Measurements from ENCODE around the gene AUH. TPM values are rescaled to one million over a fixed set of nuclear protein-coding genes. Genes with fewer than 3 reads are reported as not detected.

Gene AUH
- total and polyA plus RNA-seq, 2 donors (not counting 1 experiment from before 2014, with no cell fraction given), result 11.3 to 55.5 TPM

DNA sequence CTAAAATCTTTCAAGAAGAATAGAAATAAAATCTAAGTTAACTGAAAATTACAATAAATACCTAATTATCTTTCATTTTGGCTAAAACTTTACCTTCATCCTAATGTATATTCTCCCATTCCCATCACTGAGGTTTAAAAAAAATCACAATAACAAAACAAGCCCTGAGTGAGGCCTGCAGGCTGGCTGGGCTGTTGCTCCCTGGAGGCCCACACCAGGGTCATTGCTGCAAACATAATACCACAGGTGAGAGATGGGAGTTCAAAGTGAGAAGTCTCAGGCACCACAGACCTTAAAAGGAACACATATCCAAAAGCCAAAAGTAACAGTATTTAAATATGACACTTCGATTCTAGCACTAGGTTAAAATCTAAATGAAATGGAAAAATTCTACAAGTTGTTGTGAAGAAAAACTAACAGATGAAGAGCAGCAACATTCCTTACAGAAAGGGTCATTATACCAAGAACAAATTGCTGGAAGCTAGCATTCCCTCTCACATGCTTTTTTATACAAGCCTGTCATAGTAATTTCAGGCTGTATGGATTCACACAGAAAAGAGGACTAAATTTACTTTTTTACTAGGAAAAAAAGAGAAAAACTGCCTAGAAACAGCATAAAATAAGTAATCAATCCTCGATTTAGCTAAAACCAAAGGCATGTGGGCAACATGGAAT lies 57.8 kb downstream of the AUH start:
- Histone ChIP-seq H3K9ac (ENCODE audit: insufficient read depth, low read length) (no peak overlapping the region), H3K79me2 (ENCODE audit: control insufficient read depth, insufficient read depth, low read length) (no peaks in the 10 kb centered on the region), H3K4me1 (ENCODE audit: control insufficient read depth, extremely low read depth, insufficient read depth, low read length) (peaks cover 13% of the 10 kb centered on the region), H3K27ac (ENCODE audit: insufficient read depth, low read length) (peak overlapping the region; percentile 5), H3K36me3 (ENCODE audit: control insufficient read depth, insufficient read depth, low read length) (no peaks in the 10 kb centered on the region), H2AFZ (ENCODE audit: low read length) (no peak overlapping the region), H3K9me3 (ENCODE audit: control insufficient read depth, insufficient read depth, low read depth, low read length) (no peaks in the 10 kb centered on the region), H3K4me2 (ENCODE audit: extremely low read depth, insufficient read depth, low read length) (no peak overlapping the region), H3K27me3 (ENCODE audit: control insufficient read depth, insufficient read depth, low read length) (no peaks in the 10 kb centered on the region), H4K20me1 (ENCODE audit: control insufficient read depth, extremely low read depth, insufficient read depth, low read length) (no peaks in the 10 kb centered on the region), H3K4me3 (replicated peaks in 1 of 4; ENCODE audit: control extremely low read depth in 1 of 4, insufficient read depth in 1 of 4, low read depth in 3 of 4, low read length in 4 of 4) (no peak overlapping the region)
- no peak for TF ChIP-seq CTCF (conservative IDR thresholded peaks at IDR 0.05 in 1 of 2, IDR thresholded peaks at IDR 0.05 in 1 of 2; ENCODE audit: low read depth in 1 of 2, low read length in 2 of 2)
- TF ChIP-seq EZH2 (IDR thresholded peaks at IDR 0.05; ENCODE audit: low read length, missing control alignments), result no peak
- DNase-seq (ENCODE audit: low read depth in 2 of 2), result no peak

- TF ChIP-seq EZH2 (IDR thresholded peaks at IDR 0.05; ENCODE audit: low read length, missing control alignments) (no peak), CTCF (conservative IDR thresholded peaks at IDR 0.05 in 1 of 2, IDR thresholded peaks at IDR 0.05 in 1 of 2; ENCODE audit: low read depth in 1 of 2, low read length in 2 of 2) (no peak)
- H3K79me2 ChIP-seq (ENCODE audit: control insufficient read depth, insufficient read depth, low read length), result no peaks in the 10 kb centered on the region
- H3K27ac ChIP-seq (ENCODE audit: insufficient read depth, low read length), result peak overlapping the region; percentile 61
- H3K4me1 ChIP-seq (ENCODE audit: control insufficient read depth, extremely low read depth, insufficient read depth, low read length), result peaks cover 15% of the 10 kb centered on the region
- peak; percentile 89 to 90 for DNase-seq (ENCODE audit: low read depth in 2 of 2)
- no peak overlapping the region for H3K4me3 ChIP-seq (replicated peaks in 1 of 4; ENCODE audit: control extremely low read depth in 1 of 4, insufficient read depth in 1 of 4, low read depth in 3 of 4, low read length in 4 of 4)
- H3K4me2 ChIP-seq (ENCODE audit: extremely low read depth, insufficient read depth, low read length), result peak overlapping the region; percentile 48
- no peaks in the 10 kb centered on the region for H3K9me3 ChIP-seq (ENCODE audit: control insufficient read depth, insufficient read depth, low read depth, low read length)
- H2AFZ ChIP-seq (ENCODE audit: low read length), result no peak overlapping the region
- H3K36me3 ChIP-seq (ENCODE audit: control insufficient read depth, insufficient read depth, low read length), result no peaks in the 10 kb centered on the region
- H3K9ac ChIP-seq (ENCODE audit: insufficient read depth, low read length), result no peak overlapping the region
- H4K20me1 ChIP-seq (ENCODE audit: control insufficient read depth, extremely low read depth, insufficient read depth, low read length), result no peaks in the 10 kb centered on the region
- H3K27me3 ChIP-seq (ENCODE audit: control insufficient read depth, insufficient read depth, low read length), result no peaks in the 10 kb centered on the region
Observed at GRCh38 chr9:91302831-91303230, 58.9 kb downstream of the AUH start.

DNA sequence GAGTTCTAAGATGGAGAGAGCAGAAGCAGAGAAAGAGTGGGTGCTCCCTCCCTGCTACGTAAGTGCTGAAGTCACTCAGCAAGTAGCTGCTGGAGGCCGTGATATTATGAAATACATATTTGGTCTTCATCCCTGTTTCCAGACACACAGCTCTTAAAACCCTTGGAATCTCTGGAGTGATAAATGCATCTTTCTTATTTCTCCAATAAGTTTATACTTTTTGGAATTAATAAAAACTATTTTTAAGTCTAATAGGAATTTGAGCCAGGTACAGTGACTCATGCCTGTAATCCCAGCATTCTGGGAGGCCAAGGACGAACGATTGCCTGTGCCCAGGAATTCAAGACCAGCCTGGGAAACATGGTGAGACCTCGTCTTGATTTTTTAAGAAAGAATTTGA lies 60.6 kb downstream of the AUH start:
- Histone ChIP-seq H3K9ac (ENCODE audit: insufficient read depth, low read length) (no peak overlapping the region), H3K79me2 (ENCODE audit: control insufficient read depth, insufficient read depth, low read length) (no peaks in the 10 kb centered on the region), H3K9me3 (ENCODE audit: control insufficient read depth, insufficient read depth, low read depth, low read length) (no peaks in the 10 kb centered on the region), H4K20me1 (ENCODE audit: control insufficient read depth, extremely low read depth, insufficient read depth, low read length) (no peaks in the 10 kb centered on the region), H3K4me3 (replicated peaks in 1 of 4; ENCODE audit: control extremely low read depth in 1 of 4, insufficient read depth in 1 of 4, low read depth in 3 of 4, low read length in 4 of 4) (no peak overlapping the region), H3K27ac (ENCODE audit: insufficient read depth, low read length) (no peak overlapping the region), H3K4me2 (ENCODE audit: extremely low read depth, insufficient read depth, low read length) (no peak overlapping the region), H3K27me3 (ENCODE audit: control insufficient read depth, insufficient read depth, low read length) (no peaks in the 10 kb centered on the region), H3K36me3 (ENCODE audit: control insufficient read depth, insufficient read depth, low read length) (no peaks in the 10 kb centered on the region), H3K4me1 (ENCODE audit: control insufficient read depth, extremely low read depth, insufficient read depth, low read length) (peaks cover 16% of the 10 kb centered on the region), H2AFZ (ENCODE audit: low read length) (no peak overlapping the region)
- TF ChIP-seq EZH2 (IDR thresholded peaks at IDR 0.05; ENCODE audit: low read length, missing control alignments) (no peak), CTCF (conservative IDR thresholded peaks at IDR 0.05 in 1 of 2, IDR thresholded peaks at IDR 0.05 in 1 of 2; ENCODE audit: low read depth in 1 of 2, low read length in 2 of 2) (no peak)
- DNase-seq (ENCODE audit: low read depth in 2 of 2), result peak; percentile 57 to 75

Measured in fibroblast of lung (primary cell).